Endothelial cell of coronary artery (primary cell): Measurements from ENCODE around the gene TRIM16. TPM values are rescaled to one million over a fixed set of nuclear protein-coding genes. Genes with fewer than 3 reads are reported as not detected.

Source experiments
- total RNA-seq: library from RNA; depleted of rRNA; stranded (reverse); fragments of >200 nt; gene quantifications from 2 replicates; pipeline ENCODE4 v1.2.3, GENCODE V29; 2014

TRIM16 gene
- 46.6 and 57.1 TPM in 2 replicates for total RNA-seq

GRCh38 chr17:15683824-15684478, at the start of gene TRIM16:
TRIM16 (minus strand) TSS chr17:15684311; CDS start chr17:15651609, 32,702 bp downstream.

GRCh38 chr17:15731900-15732299, 47.8 kb upstream of the TRIM16 start, which contains the start of gene TBC1D26:
TBC1D26 (plus strand) TSS chr17:15732283; CDS start chr17:15735349, 3,066 bp downstream.

GRCh38 chr17:15699413-15699924, 15.4 kb upstream of the TRIM16 start, which contains the start of gene ZNF286A:
ZNF286A (plus strand) TSS chr17:15699752; CDS start chr17:15700330, 578 bp downstream.

DNA sequence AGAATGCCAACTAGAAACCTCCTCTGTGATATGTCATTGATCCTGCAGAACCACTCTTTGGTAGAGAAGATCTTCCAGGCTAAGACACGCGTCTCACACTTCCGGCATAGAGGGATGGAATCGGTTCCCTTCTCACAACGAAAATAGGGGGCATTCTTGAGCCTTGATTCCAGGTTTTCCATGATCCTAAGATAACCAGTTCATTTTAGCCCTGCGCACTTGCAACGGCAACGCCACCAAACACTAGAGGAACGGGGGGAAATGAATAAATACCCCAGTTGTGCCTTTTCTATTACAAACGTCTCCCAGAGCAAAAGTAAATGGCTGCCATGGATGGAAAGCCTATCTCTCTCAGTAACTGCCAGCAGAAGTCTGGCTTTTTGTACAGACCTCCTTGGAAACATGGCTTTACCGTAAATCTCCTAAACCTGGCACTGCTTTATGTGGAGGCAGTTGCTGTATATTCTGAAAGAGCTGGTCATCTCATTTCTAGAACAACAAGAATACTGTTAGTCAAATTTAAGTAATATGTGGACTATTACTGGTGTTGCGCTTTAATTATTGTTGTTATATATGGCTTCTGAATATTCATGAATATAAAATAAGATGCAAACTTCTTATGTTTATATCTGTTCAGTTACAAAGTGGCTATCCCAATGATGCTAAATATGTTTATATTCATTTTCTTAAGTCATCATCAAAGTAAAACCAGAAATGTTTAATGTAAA, 64.6 kb downstream of the TRIM16 start, which contains the start of gene FBXW10B:
Gene FBXW10B (minus strand): TSS at position 374 of the 728 bp plus-strand sequence. CDS start 192 bp downstream, at position 182.

Other genes starting within 250 kb of the TRIM16 start
- 1.4 and 2.5 TPM in 2 replicates for gene CDRT4, start 216.7 kb downstream of the TRIM16 start, total RNA-seq
- gene TVP23C, start 120.8 kb downstream of the TRIM16 start, total RNA-seq: 27.9 and 28.6 TPM in 2 replicates
- 0.09 TPM in 2 replicates for gene FBXW10B, start 64.6 kb downstream of the TRIM16 start, total RNA-seq
- 31.9 and 36.7 TPM in 2 replicates for gene ZNF286A, start 15.4 kb upstream of the TRIM16 start, total RNA-seq
- gene TBC1D26, start 48.0 kb upstream of the TRIM16 start, total RNA-seq: 0.19 TPM in 1 of 2 replicates, not detected in the other